Karpas-422 (cell line): Measurements from ENCODE around the gene FBXO28. TPM values are rescaled to one million over a fixed set of nuclear protein-coding genes. Genes with fewer than 3 reads are reported as not detected.

Experiments used
- DNase-seq: peaks from one replicate; pipeline ENCODE4 v3.0.0-alpha.2; 2015
- H2AFZ ChIP-seq: fragments of 200-600 bp; sonication (generic); 2 replicates; pipeline ENCODE4 v1.6.1; 2014; ENCODE audit warnings: antibody characterized with exemption, low read length, mixed read lengths
- H3K27ac ChIP-seq: fragments of 200-600 bp; sonication (generic); 2 replicates; pipeline ENCODE4 v1.5.1; 2014; ENCODE audit warnings: mild to moderate bottlenecking, low read length, moderate library complexity
- H3K27me3 ChIP-seq: fragments of 200-600 bp; sonication (generic); 2 replicates; pipeline ENCODE4 v1.6.1; 2014; ENCODE audit warnings: low read length, mixed read lengths
- H3K36me3 ChIP-seq: fragments of 200-600 bp; sonication (generic); 2 replicates; pipeline ENCODE4 v1.6.1; 2014; ENCODE audit warnings: low read length, mixed read lengths; ENCODE audit not compliant: insufficient read depth
- H3K4me1 ChIP-seq: fragments of 200-600 bp; sonication (generic); 2 replicates; pipeline ENCODE4 v1.6.1; 2014; ENCODE audit warnings: mild to moderate bottlenecking, low read length, mixed read lengths
- H3K4me2 ChIP-seq: fragments of 200-600 bp; sonication (generic); 2 replicates; pipeline ENCODE4 v1.6.1; 2014; ENCODE audit warnings: low read length, low read depth, mild to moderate bottlenecking; ENCODE audit not compliant: poor library complexity, severe bottlenecking
- H3K4me3 ChIP-seq: fragments of 200-600 bp; sonication (generic); 2 replicates; pipeline ENCODE4 v1.5.1; 2014; ENCODE audit warnings: mild to moderate bottlenecking, antibody characterized with exemption, low read length, mixed read lengths
- H3K79me2 ChIP-seq: fragments of 200-600 bp; sonication (generic); 2 replicates; pipeline ENCODE4 v1.6.1; 2014; ENCODE audit warnings: mild to moderate bottlenecking, low read length, mixed read lengths
- H3K9ac ChIP-seq: fragments of 200-600 bp; sonication (generic); 2 replicates; pipeline ENCODE4 v1.6.0; 2014; ENCODE audit warnings: low read length
- H3K9me2 ChIP-seq: fragments of 200-600 bp; sonication (generic), shearing (Covaris generic); replicated peaks from 2 replicates; pipeline ENCODE4 v1.6.0; 2014; ENCODE audit warnings: mild to moderate bottlenecking, low read length, moderate library complexity; ENCODE audit not compliant: insufficient read depth
- H3K9me3 ChIP-seq: fragments of 300-700, 200-600 bp; sonication (generic); 2 replicates; pipeline ENCODE4 v1.6.1; 2014; ENCODE audit warnings: low read length, mixed read lengths
- H4K20me1 ChIP-seq: fragments of 200-600 bp; sonication (generic); 2 replicates; pipeline ENCODE4 v1.6.1; 2014; ENCODE audit warnings: mild to moderate bottlenecking, antibody characterized with exemption, low read length, low read depth; ENCODE audit not compliant: insufficient read depth
- total RNA-seq: library from RNA; depleted of rRNA; stranded (reverse); fragments of >200 nt; shearing (Covaris generic); gene quantifications from 2 replicates; pipeline ENCODE4 v1.2.3, GENCODE V29; 2014; ENCODE audit warnings: low replicate concordance; rRNA removed

Gene FBXO28
- total RNA-seq, result 20.8 and 33.4 TPM in 2 replicates

- peak; percentile 98 for DNase-seq
These were observed at the start of gene FBXO28 for GRCh38 chr1:224113918-224114786. Gene FBXO28 (plus strand): TSS chr1:224114111. CDS start chr1:224114130, 19 bp downstream.

DNA sequence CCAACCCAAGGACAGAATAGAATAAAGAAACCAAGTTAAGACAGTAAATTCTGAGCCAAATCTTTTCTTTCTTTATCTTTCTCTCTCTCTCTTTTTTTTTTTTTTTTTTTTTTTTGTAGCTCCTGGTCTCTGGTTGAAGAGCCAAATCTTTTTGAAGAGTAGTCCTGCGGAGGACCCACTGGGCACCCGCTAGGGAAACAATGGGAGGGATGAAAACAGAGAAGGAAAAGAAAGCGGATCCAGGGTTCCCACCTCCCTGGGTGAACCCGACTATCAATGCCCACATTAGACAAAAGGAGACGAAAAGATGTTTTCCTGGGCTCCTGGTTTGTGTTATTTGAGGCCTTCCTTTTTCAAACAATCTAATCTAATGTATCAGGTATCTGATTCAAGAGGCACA, 49.8 kb upstream of the FBXO28 start:
- Histone ChIP-seq H3K9me2 (no peaks in the 10 kb centered on the region), H3K27ac (no peak overlapping the region), H3K9ac (no peak overlapping the region), H3K27me3 (0 out of 2 replicates have a peak, but pooled peaks cover 2% of the 10 kb centered on the region), H3K36me3 (no peaks in the 10 kb centered on the region), H3K4me3 (no peak overlapping the region), H3K4me2 (no peak overlapping the region), H4K20me1 (no peaks in the 10 kb centered on the region), H3K79me2 (no peaks in the 10 kb centered on the region), H3K9me3 (no peaks in the 10 kb centered on the region), H2AFZ (no peak overlapping the region), H3K4me1 (no peaks in the 10 kb centered on the region)
- DNase-seq, result no peak

More at GRCh38 chr1:224113918-224114786, at the start of gene FBXO28:
- Histone ChIP-seq H3K36me3 (peaks cover 4% of the 10 kb centered on the region; the same call in 1 of the 2 replicates), H2AFZ (peak within 1 kb of the TSS; percentile 68), H3K9me3 (no peaks in the 10 kb centered on the region), H3K4me3 (peak within 1 kb of the TSS; percentile 84), H4K20me1 (peaks cover 11% of the 10 kb centered on the region; the same call in 1 of the 2 replicates), H3K4me2 (peak within 1 kb of the TSS; percentile 96), H3K79me2 (peaks cover 46% of the 10 kb centered on the region), H3K27me3 (no peaks in the 10 kb centered on the region), H3K27ac (peak within 1 kb of the TSS; percentile 66), H3K4me1 (peaks cover 24% of the 10 kb centered on the region), H3K9me2 (no peaks in the 10 kb centered on the region), H3K9ac (peak within 1 kb of the TSS; percentile 94)

DNA sequence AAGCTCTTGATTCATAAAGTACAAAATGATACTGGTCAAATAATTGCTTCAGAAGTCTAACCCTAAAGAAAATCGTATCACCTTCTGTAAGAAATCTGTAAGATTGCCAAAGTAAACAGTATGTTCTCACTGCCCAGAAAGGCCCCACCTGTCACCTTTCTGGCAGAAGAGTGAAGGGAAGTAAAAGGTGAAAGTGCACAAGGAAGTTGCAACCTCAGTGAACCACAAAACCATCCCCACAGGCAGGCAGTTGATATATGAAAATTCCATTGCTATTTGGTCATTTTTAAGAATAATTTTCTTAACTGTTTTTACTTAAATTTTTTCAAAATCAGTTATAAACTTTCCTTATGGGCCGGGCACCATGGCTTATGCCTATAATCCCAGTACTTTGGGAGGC, 48.5 kb upstream of the FBXO28 start:
- DNase-seq, result no peak
- H3K4me2 ChIP-seq, result no peak overlapping the region

GRCh38 chr1:224067207-224067606, 46.7 kb upstream of the FBXO28 start:
- H3K79me2 ChIP-seq, result no peaks in the 10 kb centered on the region
- no peak overlapping the region for H3K4me3 ChIP-seq
- H3K36me3 ChIP-seq, result no peaks in the 10 kb centered on the region
- DNase-seq, result no peak
- H3K4me2 ChIP-seq, result no peak overlapping the region
- H3K27me3 ChIP-seq, result 0 out of 2 replicates have a peak, but pooled peaks cover 2% of the 10 kb centered on the region
- H2AFZ ChIP-seq, result no peak overlapping the region
- no peak overlapping the region for H3K27ac ChIP-seq
- H3K9me3 ChIP-seq, result no peaks in the 10 kb centered on the region
- no peaks in the 10 kb centered on the region for H3K9me2 ChIP-seq
- H3K4me1 ChIP-seq, result no peaks in the 10 kb centered on the region
- no peaks in the 10 kb centered on the region for H4K20me1 ChIP-seq
- H3K9ac ChIP-seq, result no peak overlapping the region

More for the DNA sequence above, 48.5 kb upstream of the FBXO28 start:
- Histone ChIP-seq H3K27ac (no peak overlapping the region), H2AFZ (no peak overlapping the region), H3K4me3 (no peak overlapping the region), H3K79me2 (no peaks in the 10 kb centered on the region), H3K9me2 (no peaks in the 10 kb centered on the region), H3K27me3 (0 out of 2 replicates have a peak, but pooled peaks cover 2% of the 10 kb centered on the region), H3K9ac (no peak overlapping the region), H3K36me3 (no peaks in the 10 kb centered on the region), H4K20me1 (no peaks in the 10 kb centered on the region), H3K9me3 (no peaks in the 10 kb centered on the region), H3K4me1 (no peaks in the 10 kb centered on the region)

- H3K9ac ChIP-seq, result no peak overlapping the region
- H3K4me2 ChIP-seq, result no peak overlapping the region
- H3K9me3 ChIP-seq, result no peaks in the 10 kb centered on the region
- H2AFZ ChIP-seq, result no peak overlapping the region
- H3K4me1 ChIP-seq, result no peaks in the 10 kb centered on the region
- no peak for DNase-seq
- H3K27me3 ChIP-seq, result 0 out of 2 replicates have a peak, but pooled peaks cover 2% of the 10 kb centered on the region
- H3K79me2 ChIP-seq, result no peaks in the 10 kb centered on the region
- H4K20me1 ChIP-seq, result no peaks in the 10 kb centered on the region
- H3K4me3 ChIP-seq, result no peak overlapping the region
- no peak overlapping the region for H3K27ac ChIP-seq
- no peaks in the 10 kb centered on the region for H3K9me2 ChIP-seq
- no peaks in the 10 kb centered on the region for H3K36me3 ChIP-seq
These were observed 46.1 kb upstream of the FBXO28 start for GRCh38 chr1:224067621-224068457.

DNA sequence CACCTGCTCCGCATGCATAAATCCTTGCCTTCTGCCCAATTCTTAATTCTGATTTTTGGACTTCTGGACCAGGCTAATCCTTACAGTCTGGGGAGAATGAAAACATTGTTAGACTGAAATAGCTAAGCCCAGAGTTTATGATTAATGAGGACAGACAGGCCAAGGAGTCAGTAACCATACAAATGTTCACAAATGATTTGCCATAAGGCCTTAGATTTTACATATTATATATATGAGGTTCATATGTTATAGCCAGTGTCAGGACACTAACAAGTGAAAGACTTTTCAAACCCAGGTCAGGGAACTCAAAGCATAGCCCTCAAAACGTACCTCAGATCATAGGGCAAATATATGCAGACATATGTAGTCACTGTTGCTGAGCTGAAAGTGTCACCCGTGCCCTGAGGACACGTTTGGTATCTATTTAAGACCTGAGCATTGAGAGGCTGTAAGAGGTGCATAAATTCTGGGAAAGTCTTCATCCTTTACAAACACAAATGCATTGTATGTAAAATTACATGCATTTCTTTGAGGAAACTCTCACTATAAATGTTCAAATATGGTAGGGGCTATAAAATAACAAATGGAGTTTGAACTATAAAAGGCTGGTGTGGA, 45.3 kb upstream of the FBXO28 start:
- H3K9me2 ChIP-seq, result no peaks in the 10 kb centered on the region
- H3K79me2 ChIP-seq, result no peaks in the 10 kb centered on the region
- H3K9me3 ChIP-seq, result no peaks in the 10 kb centered on the region
- H3K4me3 ChIP-seq, result no peak overlapping the region
- no peak overlapping the region for H3K9ac ChIP-seq
- DNase-seq, result no peak
- H3K4me1 ChIP-seq, result no peaks in the 10 kb centered on the region
- no peak overlapping the region for H2AFZ ChIP-seq
- no peaks in the 10 kb centered on the region for H4K20me1 ChIP-seq
- H3K27ac ChIP-seq, result no peak overlapping the region
- 0 out of 2 replicates have a peak, but pooled peaks cover 2% of the 10 kb centered on the region for H3K27me3 ChIP-seq
- no peaks in the 10 kb centered on the region for H3K36me3 ChIP-seq
- H3K4me2 ChIP-seq, result no peak overlapping the region

- H3K4me1 ChIP-seq, result no peaks in the 10 kb centered on the region
- no peak overlapping the region for H3K9ac ChIP-seq
- no peak overlapping the region for H2AFZ ChIP-seq
- no peaks in the 10 kb centered on the region for H3K36me3 ChIP-seq
- H4K20me1 ChIP-seq, result no peaks in the 10 kb centered on the region
- no peaks in the 10 kb centered on the region for H3K9me3 ChIP-seq
- no peak overlapping the region for H3K27ac ChIP-seq
- no peak overlapping the region for H3K4me3 ChIP-seq
- DNase-seq, result no peak
- H3K4me2 ChIP-seq, result no peak overlapping the region
- H3K79me2 ChIP-seq, result no peaks in the 10 kb centered on the region
- H3K9me2 ChIP-seq, result no peaks in the 10 kb centered on the region
- H3K27me3 ChIP-seq, result 0 out of 2 replicates have a peak, but pooled peaks cover 2% of the 10 kb centered on the region
These were observed 44.8 kb upstream of the FBXO28 start for GRCh38 chr1:224069138-224069537.
